H1 (cell line): ENCODE data around the gene FAM53B. TPM values are rescaled to one million over a fixed set of nuclear protein-coding genes. Genes with fewer than 3 reads are reported as not detected.

Source experiments
- CTCF ChIA-PET: fragments of 300-600 bp; sonication (Branson Sonifier 250); formaldehyde crosslinking; loops from one replicate; lab custom pipeline; 2021; ENCODE audit not compliant: partially characterized antibody; lab: Charles Lee
- POLR2A ChIA-PET: fragments of 300-600 bp; sonication (Branson Sonifier 250); formaldehyde crosslinking; loops from one replicate; lab custom pipeline; 2021; ENCODE audit warnings: inconsistent platforms; ENCODE audit not compliant: partially characterized antibody; lab: Charles Lee
- DNase-seq, 2 experiments: peaks; one replicate each; pipeline versions ENCODE4 v3.0.0 to v3.0.0-alpha.2; 2010 to 2022; ENCODE audit warnings: low spot score in 2 of 2, low read depth in 1 of 2, mixed read lengths in 1 of 2
- FAIRE-seq: peaks from 2 replicates; lab custom pipeline; 2011; peaks lifted over from hg19 to GRCh38; lab: Jason Lieb, UNC
- H2AFZ ChIP-seq: 2 replicates; pipeline ENCODE4 v1.8.1; 2012; ENCODE audit warnings: low read length, inconsistent platforms
- H2AK5ac ChIP-seq: 2 replicates; pipeline ENCODE4 v1.6.1; 2013; ENCODE audit warnings: low read depth, low read length
- H2BK120ac ChIP-seq: replicated peaks from 2 replicates; pipeline ENCODE3; 2013; ENCODE audit warnings: low read depth, low read length, inconsistent platforms
- H2BK12ac ChIP-seq: 2 replicates; pipeline ENCODE4 v1.6.1; 2013; ENCODE audit warnings: low read depth, low read length
- H2BK15ac ChIP-seq: 2 replicates; pipeline ENCODE4 v1.6.1; 2013; ENCODE audit warnings: low read length
- H2BK20ac ChIP-seq: 2 replicates; pipeline ENCODE4 v1.6.1; 2013; ENCODE audit warnings: low read length
- H2BK5ac ChIP-seq: 2 replicates; pipeline ENCODE4 v1.6.1; 2013; ENCODE audit warnings: low read depth, low read length
- H3K14ac ChIP-seq: 2 replicates; pipeline ENCODE4 v1.6.1; 2013; ENCODE audit warnings: inconsistent platforms; ENCODE audit not compliant: insufficient read length
- H3K18ac ChIP-seq: 2 replicates; pipeline ENCODE4 v1.6.1; 2013; ENCODE audit warnings: low read length; ENCODE audit errors: extremely low read depth
- H3K23ac ChIP-seq: 2 replicates; pipeline ENCODE4 v1.6.1; 2013; ENCODE audit warnings: inconsistent platforms; ENCODE audit not compliant: insufficient read length
- H3K23me2 ChIP-seq: 2 replicates; pipeline ENCODE4 v1.6.1; 2013; ENCODE audit warnings: low read depth, low read length
- H3K27ac ChIP-seq: 2 replicates; pipeline ENCODE4 v1.6.1; 2011; ENCODE audit warnings: low read depth, low read length, inconsistent platforms
- H3K27me3 ChIP-seq, 4 experiments: replicated peaks in 1 of 4; 1 replicate in 1 of 4; 2 replicates in 3 of 4; pipeline versions ENCODE4 v1.6.1 to v1.8.1; 2011 to 2013; ENCODE audit warnings: low read length in 3 of 4, mild to moderate bottlenecking in 3 of 4, inconsistent platforms in 2 of 4, mixed read lengths in 2 of 4, moderate library complexity in 1 of 4; ENCODE audit not compliant: control insufficient read depth in 3 of 4, insufficient read depth in 3 of 4; ENCODE audit errors: extremely low read depth in 1 of 4
- H3K36me3 ChIP-seq, 4 experiments: 2 replicates each; pipeline versions ENCODE4 v1.6.1 to v1.8.1; 2011 to 2013; ENCODE audit warnings: mild to moderate bottlenecking in 4 of 4, low read length in 3 of 4, moderate library complexity in 2 of 4, control low read depth in 1 of 4, inconsistent platforms in 1 of 4; ENCODE audit not compliant: insufficient read depth in 4 of 4, control insufficient read depth in 2 of 4
- H3K4ac ChIP-seq: replicated peaks from 2 replicates; pipeline ENCODE3; 2013; ENCODE audit warnings: low read length, low read depth, mixed read lengths, inconsistent platforms; ENCODE audit not compliant: insufficient read length
- H3K4me1 ChIP-seq, 4 experiments: replicated peaks in 1 of 4; 1 replicate in 1 of 4; 2 replicates in 3 of 4; pipeline versions ENCODE4 v1.6.1 to v1.8.1; 2011 to 2013; ENCODE audit warnings: low read length in 3 of 4, inconsistent platforms in 2 of 4, mixed read lengths in 1 of 4; ENCODE audit not compliant: insufficient read depth in 4 of 4, control insufficient read depth in 3 of 4
- H3K4me2 ChIP-seq, 2 experiments: 2 replicates each; pipeline versions ENCODE4 v1.6.1 to v1.8.1; 2011 to 2013; ENCODE audit warnings: low read depth in 2 of 2, low read length in 2 of 2, control low read depth in 1 of 2, inconsistent platforms in 1 of 2, mild to moderate bottlenecking in 1 of 2; ENCODE audit not compliant: insufficient read depth in 1 of 2
- H3K4me3 ChIP-seq, 4 experiments: fragments of 200-600, 300-600 bp in 1 of 4; sonication (generic), shearing (Covaris generic), sonication (Bioruptor Twin) in 1 of 4; 2 replicates each; pipeline versions ENCODE4 v1.5.1 to v1.8.1; 2011 to 2016; ENCODE audit warnings: low read length in 4 of 4, low read depth in 3 of 4, control low read depth in 2 of 4, inconsistent platforms in 2 of 4, mild to moderate bottlenecking in 2 of 4, mixed read lengths in 1 of 4, moderate library complexity in 1 of 4; ENCODE audit not compliant: insufficient read depth in 2 of 4; ENCODE audit errors: extremely low read depth in 1 of 4
- H3K56ac ChIP-seq: replicated peaks from 2 replicates; pipeline ENCODE3; 2013; ENCODE audit warnings: low read depth, mild to moderate bottlenecking, mixed read lengths, low read length, inconsistent platforms; ENCODE audit not compliant: insufficient read length
- H3K79me1 ChIP-seq: 2 replicates; pipeline ENCODE4 v1.6.1; 2013; ENCODE audit warnings: low read depth, low read length, control low read depth
- H3K79me2 ChIP-seq, 2 experiments: 2 replicates each; pipeline versions ENCODE4 v1.6.1 to v1.8.1; 2012 to 2013; ENCODE audit warnings: low read length in 2 of 2, mild to moderate bottlenecking in 2 of 2, inconsistent platforms in 1 of 2; ENCODE audit not compliant: insufficient read depth in 2 of 2, control insufficient read depth in 1 of 2
- H3K9ac ChIP-seq, 4 experiments: replicated peaks in 1 of 4; 1 replicate in 1 of 4; 2 replicates in 3 of 4; pipeline versions ENCODE4 v1.6.1 to v1.8.1; 2011 to 2013; ENCODE audit warnings: low read depth in 3 of 4, low read length in 3 of 4, control low read depth in 2 of 4, mild to moderate bottlenecking in 2 of 4, moderate library complexity in 2 of 4, inconsistent platforms in 1 of 4; ENCODE audit errors: extremely low read depth in 1 of 4
- H3K9me3 ChIP-seq, 2 experiments: 2 replicates each; pipeline versions ENCODE4 v1.6.1 to v1.8.1; 2012 to 2013; ENCODE audit warnings: mild to moderate bottlenecking in 2 of 2, moderate library complexity in 2 of 2, control low read depth in 1 of 2, inconsistent platforms in 1 of 2, low read depth in 1 of 2, low read length in 1 of 2, mixed read lengths in 1 of 2; ENCODE audit not compliant: insufficient read depth in 2 of 2
- H4K20me1 ChIP-seq, 2 experiments: replicated peaks in 1 of 2; 2 replicates each; pipeline versions ENCODE3 to v1.8.1; 2011 to 2013; ENCODE audit warnings: inconsistent platforms in 2 of 2, low read length in 2 of 2, mild to moderate bottlenecking in 1 of 2; ENCODE audit not compliant: insufficient read depth in 2 of 2, control insufficient read depth in 1 of 2
- H4K5ac ChIP-seq: 2 replicates; pipeline ENCODE4 v1.6.1; 2013; ENCODE audit warnings: low read length, low read depth, mixed read lengths, inconsistent platforms; ENCODE audit not compliant: insufficient read length
- H4K8ac ChIP-seq: 2 replicates; pipeline ENCODE4 v1.8.0; 2013; ENCODE audit warnings: mild to moderate bottlenecking, moderate library complexity, low read length, inconsistent platforms; ENCODE audit not compliant: insufficient read depth; ENCODE audit errors: extremely low read depth
- H4K91ac ChIP-seq: replicated peaks from 2 replicates; pipeline ENCODE3; 2013; ENCODE audit warnings: low read length, mixed read lengths, inconsistent platforms; ENCODE audit not compliant: insufficient read length
- BACH1 ChIP-seq: IDR thresholded peaks from 2 replicates; pipeline ENCODE4 v1.6.1; 2012; ENCODE audit warnings: low read length, improper control_type of control experiment
- BCL11A ChIP-seq, 2 experiments: IDR thresholded peaks; one replicate each; pipeline ENCODE4 v1.6.1; 2011; ENCODE audit warnings: low read depth in 2 of 2, low read length in 2 of 2, mild to moderate bottlenecking in 2 of 2
- EP300 ChIP-seq, 2 experiments: IDR thresholded peaks; 1 replicate in 1 of 2; 2 replicates in 1 of 2; pipeline ENCODE4 v1.6.1; 2011 to 2012; ENCODE audit warnings: low read depth in 2 of 2, low read length in 2 of 2, mild to moderate bottlenecking in 2 of 2, borderline replicate concordance in 1 of 2, inconsistent platforms in 1 of 2, moderate library complexity in 1 of 2
- MAFK ChIP-seq: IDR thresholded peaks from 2 replicates; pipeline ENCODE4 v1.6.1; 2012; ENCODE audit warnings: low read depth, mild to moderate bottlenecking, improper control_type of control experiment, low read length
- TAF7 ChIP-seq: optimal IDR thresholded peaks from 2 replicates; pipeline ENCODE3; 2011; ENCODE audit warnings: low read depth, mild to moderate bottlenecking, inconsistent platforms, low read length, moderate library complexity, borderline replicate concordance
- WGBS, 2 experiments: shearing (Covaris generic) in 1 of 2; methylation state at CpG; one replicate each; pipeline versions ENCODE4 v1.1.6 to v1.1.7; 2013 to 2015; ENCODE audit warnings: low lambda C conversion rate in 2 of 2, mixed read lengths in 2 of 2, inconsistent platforms in 1 of 2, low coverage in 1 of 2, missing lambda C conversion rate in 1 of 2; ENCODE audit not compliant: insufficient replicate concordance in 2 of 2, insufficient coverage in 1 of 2, insufficient read length in 1 of 2; ENCODE audit errors: extremely low coverage in 1 of 2, missing lambda C conversion rate in 1 of 2; 5-methylcytosine and 5-hydroxymethylcytosine counted together
- polyA plus RNA-seq, 7 experiments: library from polyadenylated mRNA; depleted of rRNA in 3 of 7; stranded (reverse) in 5 of 7; unstranded in 2 of 7; fragments of >200 nt in 5 of 7; fragments of 200-250 nt in 2 of 7; gene quantifications; 1 replicate in 5 of 7; 2 replicates in 1 of 7; 4 replicates in 1 of 7; pipeline versions ENCODE4 v1.2.1 to v1.2.3, GENCODE V29; 2011 to 2013; ENCODE audit warnings: missing spikeins in 2 of 7, mixed read lengths in 2 of 7
- total RNA-seq: library from RNA; stranded (reverse); fragmentation: NEBNext Ultra II Directional; extraction: Animal tissue kit (Norgen Biotek cat#: 25700); gene quantifications from 2 replicates; pipeline ENCODE4 v1.2.1, GENCODE V29; 2021

FAM53B gene
- total and polyA plus RNA-seq, 2 of the 8 experiments (the other 6 are each of a cell fraction or from before 2014, with no cell fraction given): 5.3 to 14.4 TPM

DNA sequence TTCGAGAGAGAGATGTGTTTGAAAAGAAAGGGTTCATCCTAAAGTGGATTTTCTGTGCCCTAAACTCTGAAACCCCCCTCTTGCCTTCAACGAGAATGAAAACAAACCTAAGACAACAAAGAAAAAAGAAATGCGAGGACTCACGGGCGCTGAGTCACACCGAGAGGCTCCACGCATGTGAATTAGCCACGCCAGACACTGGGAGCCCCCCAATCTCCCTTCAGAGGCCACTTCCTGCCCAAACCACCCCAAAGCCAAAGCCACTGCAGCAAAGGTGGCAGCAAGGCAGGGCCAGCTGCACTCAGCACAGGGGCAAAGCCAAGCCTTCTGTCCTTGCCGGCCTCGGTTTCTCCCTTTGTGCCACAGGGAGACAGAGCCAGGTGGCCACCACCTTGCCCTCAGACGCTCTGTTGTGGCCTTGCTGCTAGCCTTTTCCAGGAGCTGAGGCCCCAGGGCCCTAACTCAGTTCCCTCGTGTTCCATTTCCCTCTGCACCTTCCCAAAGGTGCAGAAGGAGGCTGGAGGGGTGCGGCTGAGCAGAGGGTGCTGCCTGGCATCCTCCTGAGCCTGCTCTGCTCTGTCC is 93.3 kb downstream of the FAM53B start:
- no peak for FAIRE-seq
- H3K9ac ChIP-seq: no peak overlapping the region; a peak in 1 of 7 replicates
- CTCF ChIA-PET: interaction anchor here (1.1 to 3.9 kb wide), 6 partner anchors 9 to 104 kb away, joined by 3 to 18 read pairs (median 5); no protein-coding TSS in a partner anchor

More for the DNA sequence above, 93.3 kb downstream of the FAM53B start:
- peaks cover 0 to 6% of the 10 kb centered on the region in 2 experiments for H4K20me1 ChIP-seq
- H3K56ac ChIP-seq: no peak overlapping the region
- 0 out of 8 replicates have a peak overlapping the region, but pooled peaks of 1 of the 4 experiments have one; percentile 2 for H3K4me3 ChIP-seq
- peak overlapping the region; percentile 45 for H3K4ac ChIP-seq
- peak overlapping the region; percentile 91; the same call in 1 of the 2 replicates for H2AK5ac ChIP-seq
- peaks cover 0 to 27% (median 15%) of the 10 kb centered on the region in 4 experiments; a peak in 6 of 7 replicates for H3K4me1 ChIP-seq
- H4K8ac ChIP-seq: peak overlapping the region; percentile 78; the same call in 1 of the 2 replicates
- H3K27ac ChIP-seq: peak overlapping the region; percentile 13; the same call in 1 of the 2 replicates
- H3K9me3 ChIP-seq: no peaks in the 10 kb centered on the region
- peak overlapping the region; percentile 68 for H3K18ac ChIP-seq
- H2BK20ac ChIP-seq: peak overlapping the region; percentile 95; the same call in 1 of the 2 replicates
- no peaks in the 10 kb centered on the region for H3K23me2 ChIP-seq
- WGBS, 2 experiments: 65% methylated on average over 13 of the region's 13 CpGs; no CpG with 5 or more reads in 1 of the 2 experiments
- no peaks in the 10 kb centered on the region for H3K27me3 ChIP-seq
- peak overlapping the region; percentile 88 for H2BK5ac ChIP-seq
- H3K14ac ChIP-seq: no peak overlapping the region
- H2BK120ac ChIP-seq: peak overlapping the region; percentile 52
- no peaks in the 10 kb centered on the region; the same call in 1 of the 2 replicates for H3K79me1 ChIP-seq
- H2BK12ac ChIP-seq: peak overlapping the region; percentile 95
- no peak overlapping the region for H4K5ac ChIP-seq
- no peak for DNase-seq
- H4K91ac ChIP-seq: peak overlapping the region; percentile 77
- no peak overlapping the region for H3K23ac ChIP-seq
- H3K4me2 ChIP-seq: peak overlapping the region; percentile 16 to 42; a peak in 2 of 4 replicates
- TF ChIP-seq BCL11A (IDR thresholded peaks at IDR 0.05; ENCODE audit: low read depth in 2 of 2, low read length in 2 of 2) (no peak), MAFK (peak; percentile 12; the same call in 1 of the 2 replicates), EP300 (IDR thresholded peaks at IDR 0.05; ENCODE audit: borderline replicate concordance in 1 of 2, low read depth in 2 of 2, low read length in 2 of 2) (no peak), BACH1 (peak; percentile 16; the same call in 1 of the 2 replicates), TAF7 (no peak)
- POLR2A ChIA-PET: no interaction called here
- H3K79me2 ChIP-seq: no peaks in the 10 kb centered on the region
- H3K36me3 ChIP-seq: no peaks in the 10 kb centered on the region
- H2BK15ac ChIP-seq: peak overlapping the region; percentile 72; the same call in 1 of the 2 replicates
- no peak overlapping the region for H2AFZ ChIP-seq
